PC-3 (cell line): Measurements from ENCODE around the gene ITGB1BP1. TPM values are rescaled to one million over a fixed set of nuclear protein-coding genes. Genes with fewer than 3 reads are reported as not detected.

ENCODE experiments used
- ATAC-seq: fragments of 200-7000 bp; cut with Tn5 transposase; 2 replicates; pipeline ENCODE4 v1.9.1; 2020; ENCODE audit warnings: mild to moderate bottlenecking, moderate library complexity
- BruUV-seq: library from RNA; stranded (reverse); fragments of 400-500 nt; replicated peaks from 2 replicates; lab custom pipeline; 2021; lab: Mats Ljungman, UMichigan
- CTCF ChIA-PET: fragments of 300-600 bp; sonication (Branson Sonifier 250); formaldehyde crosslinking; loops from one replicate; lab custom pipeline; 2022; ENCODE audit warnings: antibody characterized with exemption; lab: Charles Lee
- POLR2A ChIA-PET: fragments of 300-600 bp; sonication (Branson Sonifier 250); formaldehyde crosslinking; loops from one replicate; lab custom pipeline; 2022; ENCODE audit warnings: antibody characterized with exemption; ENCODE audit not compliant: unreplicated experiment; lab: Charles Lee
- DNase-seq: peaks from one replicate; pipeline ENCODE4 v3.0.0-alpha.2; 2015
- H2AFZ ChIP-seq: fragments of 300-600 bp; sonication (generic); 2 replicates; pipeline ENCODE4 v1.6.0; 2016; ENCODE audit warnings: antibody characterized with exemption, low read length
- H3F3A ChIP-seq: fragments of 300-600 bp; sonication (generic); one replicate; pipeline ENCODE4 v1.6.0; 2017; ENCODE audit warnings: antibody characterized with exemption, low read length, control low read depth, mild to moderate bottlenecking; ENCODE audit not compliant: unreplicated experiment
- H3K27ac ChIP-seq: fragments of 300-600 bp; sonication (generic); 2 replicates; pipeline ENCODE4 v1.5.1; 2016; ENCODE audit warnings: mild to moderate bottlenecking, low read length
- H3K27me3 ChIP-seq: fragments of 300-600 bp; sonication (generic); 2 replicates; pipeline ENCODE4 v1.6.1; 2016; ENCODE audit warnings: low read length, mixed read lengths
- H3K36me3 ChIP-seq: fragments of 300-600 bp; sonication (generic); 2 replicates; pipeline ENCODE4 v1.6.1; 2016; ENCODE audit warnings: low read depth, mixed run types, low read length, mixed read lengths
- H3K4me1 ChIP-seq: fragments of 300-600 bp; sonication (generic); 2 replicates; pipeline ENCODE4 v1.5.1; 2016; ENCODE audit warnings: low read length; ENCODE audit not compliant: insufficient read depth
- H3K4me2 ChIP-seq: fragments of 300-600 bp; sonication (generic); 2 replicates; pipeline ENCODE4 v1.6.0; 2016; ENCODE audit warnings: low read length
- H3K4me3 ChIP-seq: fragments of 300-600 bp; sonication (generic); 2 replicates; pipeline ENCODE4 v1.5.1; 2016; ENCODE audit warnings: mild to moderate bottlenecking, low read length, mixed read lengths
- H3K79me2 ChIP-seq: fragments of 300-600 bp; sonication (generic); 2 replicates; pipeline ENCODE4 v1.6.1; 2017; ENCODE audit warnings: low read length, mixed read lengths
- H3K9ac ChIP-seq: fragments of 300-600 bp; sonication (generic); 2 replicates; pipeline ENCODE4 v1.6.0; 2016; ENCODE audit warnings: mild to moderate bottlenecking, low read length
- H3K9me2 ChIP-seq: fragments of 300-600 bp; sonication (generic); replicated peaks from 2 replicates; pipeline ENCODE4 v1.6.1; 2016; ENCODE audit warnings: mixed run types, low read length, mixed read lengths
- H3K9me3 ChIP-seq: fragments of 300-600 bp; sonication (generic); 2 replicates; pipeline ENCODE4 v1.6.1; 2016; ENCODE audit warnings: low read length, mixed read lengths
- H4K20me1 ChIP-seq: fragments of 300-600 bp; sonication (generic); 2 replicates; pipeline ENCODE4 v1.6.1; 2016; ENCODE audit warnings: low read length, mixed read lengths
- CTCF ChIP-seq: fragments of 300-600 bp; sonication (generic); conservative IDR thresholded peaks from 2 replicates; pipeline ENCODE4 v1.5.1; 2017; ENCODE audit warnings: antibody characterized with exemption, low read depth, mild to moderate bottlenecking, low read length
- EZH2 ChIP-seq: fragments of 300-600 bp; sonication (generic); IDR thresholded peaks from one replicate; pipeline ENCODE4 v1.6.1; 2017; ENCODE audit warnings: antibody characterized with exemption, mild to moderate bottlenecking, low read length; ENCODE audit not compliant: unreplicated experiment
- EZH2phosphoT487 ChIP-seq: fragments of 300-600 bp; sonication (generic); IDR thresholded peaks from 2 replicates; pipeline ENCODE4 v1.6.1; 2018; ENCODE audit warnings: mild to moderate bottlenecking, antibody characterized with exemption, low read length, borderline replicate concordance
- intact Hi-C: fragments of 100-400 bp; cut with micrococcal nuclease; formaldehyde crosslinking; loops from 2 replicates; pipeline ENCODE4 v1.9.0; 2023
- total RNA-seq: library from RNA; depleted of rRNA; stranded (reverse); fragments of >200 nt; gene quantifications from 2 replicates; pipeline ENCODE4 v1.2.3, GENCODE V29; 2014

Gene ITGB1BP1
- total RNA-seq, 1 experiment from 2014 or later = 77.6 TPM

- no peak for TF ChIP-seq EZH2phosphoT487
- TF ChIP-seq EZH2 = no peak
- TF ChIP-seq CTCF = no peak
- POLR2A ChIA-PET = no interaction called here
- H3K4me1 ChIP-seq = 0 out of 2 replicates have a peak, but pooled peaks cover 4% of the 10 kb centered on the region
- no peaks in the 10 kb centered on the region for H3F3A ChIP-seq
- H4K20me1 ChIP-seq = no peaks in the 10 kb centered on the region
- no peaks in the 10 kb centered on the region for H3K79me2 ChIP-seq
- CTCF ChIA-PET = no interaction called here
- no peaks in the 10 kb centered on the region for H3K9me2 ChIP-seq
- no peak overlapping the region for H3K4me3 ChIP-seq
- no peaks in the 10 kb centered on the region for H3K9me3 ChIP-seq
- peak overlapping the region; percentile 48 for H3K27ac ChIP-seq
- H3K36me3 ChIP-seq = peaks cover 46% of the 10 kb centered on the region
- H3K9ac ChIP-seq = no peak overlapping the region
- H2AFZ ChIP-seq = no peak overlapping the region
- ATAC-seq (no peak), DNase-seq (no peak)
- BruUV-seq = no TSS peak
- intact Hi-C loops = no loop called here
- H3K27me3 ChIP-seq = no peaks in the 10 kb centered on the region
- H3K4me2 ChIP-seq = no peak overlapping the region
Measured at GRCh38 chr2:9439536-9439935, 16.2 kb upstream of the ITGB1BP1 start.

- H3K9ac ChIP-seq = no peak overlapping the region
- no peak for DNase-seq
- ChIA-PET POLR2A (no interaction called here), CTCF (no interaction called here)
- intact Hi-C loops = no loop called here
- H3K4me3 ChIP-seq = no peak overlapping the region
- H3K36me3 ChIP-seq = peaks cover 46% of the 10 kb centered on the region
- TF ChIP-seq EZH2phosphoT487 (no peak), EZH2 (no peak), CTCF (no peak)
- no TSS peak for BruUV-seq
- no peak overlapping the region for H3K27ac ChIP-seq
- H3K4me2 ChIP-seq = no peak overlapping the region
- no peaks in the 10 kb centered on the region for H3F3A ChIP-seq
- H2AFZ ChIP-seq = no peak overlapping the region
- no peaks in the 10 kb centered on the region for H3K79me2 ChIP-seq
- H4K20me1 ChIP-seq = no peaks in the 10 kb centered on the region
- H3K9me2 ChIP-seq = no peaks in the 10 kb centered on the region
- no peaks in the 10 kb centered on the region for H3K27me3 ChIP-seq
- H3K4me1 ChIP-seq = peaks cover 11% of the 10 kb centered on the region; the same call in 1 of the 2 replicates
- no peaks in the 10 kb centered on the region for H3K9me3 ChIP-seq
- ATAC-seq = no peak
Measured at GRCh38 chr2:9434489-9434888, 11.2 kb upstream of the ITGB1BP1 start.

GRCh38 chr2:9430316-9431293, 7.3 kb upstream of the ITGB1BP1 start:
- intact Hi-C loops = no loop called here
- H3K9me2 ChIP-seq = no peaks in the 10 kb centered on the region
- no peak overlapping the region for H2AFZ ChIP-seq
- no peaks in the 10 kb centered on the region for H4K20me1 ChIP-seq
- H3K36me3 ChIP-seq = peaks cover 35% of the 10 kb centered on the region
- no peaks in the 10 kb centered on the region for H3F3A ChIP-seq
- H3K79me2 ChIP-seq = peaks cover 8% of the 10 kb centered on the region
- TF ChIP-seq EZH2 (no peak), EZH2phosphoT487 (no peak), CTCF (no peak)
- BruUV-seq = no TSS peak
- H3K9me3 ChIP-seq = no peaks in the 10 kb centered on the region
- H3K4me1 ChIP-seq = peaks cover 21% of the 10 kb centered on the region; the same call in 1 of the 2 replicates
- ChIA-PET POLR2A (no interaction called here), CTCF (no interaction called here)
- peak; percentile 42; the same call in 1 of the 2 replicates for ATAC-seq
- no peak overlapping the region for H3K4me2 ChIP-seq
- H3K9ac ChIP-seq = no peak overlapping the region
- H3K27me3 ChIP-seq = no peaks in the 10 kb centered on the region
- no peak for DNase-seq
- H3K4me3 ChIP-seq = no peak overlapping the region
- no peak overlapping the region for H3K27ac ChIP-seq
